Ovary (tissue), 3 donors: Measurements from ENCODE around the gene RAD21L1.

ENCODE experiments used
- POLR2A ChIP-seq: fragments of 450-650 bp; IDR thresholded peaks from one replicate; pipeline ENCODE4 v1.6.1; 2017; ENCODE audit warnings: antibody characterized with exemption, mild to moderate bottlenecking, moderate library complexity
- TF ChIP-seq, protein P1 (sequence below), 3 donors: fragments of 450-650 bp in 2 of 3; fragments of 200-600 bp in 1 of 3; IDR thresholded peaks; one replicate each; pipeline versions ENCODE4 v1.5.1 to v1.8.0; 2016 to 2022; ENCODE audit warnings: antibody characterized with exemption in 3 of 3, mild to moderate bottlenecking in 1 of 3
- donor health status: DM: no; HTN: no; CAD: no.

GRCh38 chr20:1189827-1190226, 36.0 kb upstream of the RAD21L1 start:
- TF ChIP-seq, protein P1, sequence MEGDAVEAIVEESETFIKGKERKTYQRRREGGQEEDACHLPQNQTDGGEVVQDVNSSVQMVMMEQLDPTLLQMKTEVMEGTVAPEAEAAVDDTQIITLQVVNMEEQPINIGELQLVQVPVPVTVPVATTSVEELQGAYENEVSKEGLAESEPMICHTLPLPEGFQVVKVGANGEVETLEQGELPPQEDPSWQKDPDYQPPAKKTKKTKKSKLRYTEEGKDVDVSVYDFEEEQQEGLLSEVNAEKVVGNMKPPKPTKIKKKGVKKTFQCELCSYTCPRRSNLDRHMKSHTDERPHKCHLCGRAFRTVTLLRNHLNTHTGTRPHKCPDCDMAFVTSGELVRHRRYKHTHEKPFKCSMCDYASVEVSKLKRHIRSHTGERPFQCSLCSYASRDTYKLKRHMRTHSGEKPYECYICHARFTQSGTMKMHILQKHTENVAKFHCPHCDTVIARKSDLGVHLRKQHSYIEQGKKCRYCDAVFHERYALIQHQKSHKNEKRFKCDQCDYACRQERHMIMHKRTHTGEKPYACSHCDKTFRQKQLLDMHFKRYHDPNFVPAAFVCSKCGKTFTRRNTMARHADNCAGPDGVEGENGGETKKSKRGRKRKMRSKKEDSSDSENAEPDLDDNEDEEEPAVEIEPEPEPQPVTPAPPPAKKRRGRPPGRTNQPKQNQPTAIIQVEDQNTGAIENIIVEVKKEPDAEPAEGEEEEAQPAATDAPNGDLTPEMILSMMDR (IDR thresholded peaks at IDR 0.05) = no peak
- TF ChIP-seq POLR2A = no peak
